HepG2 (cell line): ENCODE measurements around the gene ZPR1. TPM values are rescaled to one million over a fixed set of nuclear protein-coding genes. Genes with fewer than 3 reads are reported as not detected.

Experiments used
- ATF1 ChIP-seq: IDR thresholded peaks from 2 replicates; pipeline ENCODE4 v1.6.1; 2016; ENCODE audit warnings: mild to moderate bottlenecking, control low read depth
- BCLAF1 ChIP-seq: fragments of 450-650 bp; IDR thresholded peaks from 2 replicates; pipeline ENCODE4 v1.6.1; 2017; ENCODE audit warnings: mild to moderate bottlenecking
- IKZF4 ChIP-seq: sonication (generic); formaldehyde crosslinking; IDR thresholded peaks from 2 replicates; pipeline ENCODE4 v1.5.1; 2020; ENCODE audit warnings: borderline replicate concordance, mild to moderate bottlenecking, low read depth, missing genetic modification reagents; ENCODE audit errors: not compliant biosample characterization
- SMC3 ChIP-seq: IDR thresholded peaks from 2 replicates; pipeline ENCODE4 v1.6.1; 2011; ENCODE audit warnings: low read length, improper control_type of control experiment
- TARDBP ChIP-seq: sonication (generic); formaldehyde crosslinking; IDR thresholded peaks from 2 replicates; pipeline ENCODE4 v1.8.0; 2022; ENCODE audit warnings: mild to moderate bottlenecking, missing genetic modification reagents
- ZC3H13 ChIP-seq: sonication (generic); formaldehyde crosslinking; IDR thresholded peaks from 2 replicates; pipeline ENCODE4 v1.8.1; 2023; ENCODE audit warnings: mild to moderate bottlenecking, missing genetic modification reagents, moderate library complexity
- ZNF430 ChIP-seq: sonication (generic); formaldehyde crosslinking; IDR thresholded peaks from 2 replicates; pipeline ENCODE4 v1.9.0; 2021; ENCODE audit warnings: mild to moderate bottlenecking, missing genetic modification reagents
- ZNF607 ChIP-seq: sonication (generic); formaldehyde crosslinking; IDR thresholded peaks from 2 replicates; pipeline ENCODE4 v1.5.1; 2020; ENCODE audit warnings: missing genetic modification reagents, mild to moderate bottlenecking, borderline replicate concordance
- ZNF781 ChIP-seq: sonication (generic); formaldehyde crosslinking; IDR thresholded peaks from 2 replicates; pipeline ENCODE4 v1.5.1; 2020; ENCODE audit warnings: borderline replicate concordance, mild to moderate bottlenecking, missing genetic modification reagents; ENCODE audit errors: not compliant biosample characterization
- ZNF782 ChIP-seq: sonication (generic); formaldehyde crosslinking; IDR thresholded peaks from 2 replicates; pipeline ENCODE4 v1.4.0; 2020; ENCODE audit warnings: missing genetic modification reagents, mild to moderate bottlenecking, borderline replicate concordance
- ZNF784 ChIP-seq: sonication (generic); formaldehyde crosslinking; IDR thresholded peaks from 2 replicates; pipeline ENCODE4 v1.5.1; 2020; ENCODE audit warnings: missing genetic modification reagents, mild to moderate bottlenecking, borderline replicate concordance
- polyA plus RNA-seq, 8 experiments: library from polyadenylated mRNA; depleted of rRNA in 3 of 8; stranded (reverse) in 7 of 8; unstranded in 1 of 8; fragments of >200 nt; fragmentation: Illumina TruSeq in 4 of 8; extraction: Trizol in 4 of 8; gene quantifications; 2 replicates each; pipeline versions ENCODE4 v1.2.1 to v1.2.3, GENCODE V29; 2011 to 2016; ENCODE audit warnings: low read depth in 4 of 8, missing spikeins in 1 of 8, mixed read lengths in 1 of 8; ENCODE audit not compliant: insufficient read depth in 1 of 8
- total RNA-seq, 5 experiments: library from RNA; depleted of rRNA; stranded (reverse); fragments of >200 nt; fragmentation: Illumina TruSeq; extraction: Trizol; gene quantifications; 2 replicates each; pipeline ENCODE4 v1.2.3, GENCODE V29; 2016; ENCODE audit warnings: low read depth in 1 of 5
- TF ChIP-seq, protein P1 (sequence below): sonication (generic); formaldehyde crosslinking; IDR thresholded peaks from 2 replicates; pipeline ENCODE4 v1.4.0; 2020; ENCODE audit warnings: mild to moderate bottlenecking, missing genetic modification reagents
- TF ChIP-seq, protein P2 (sequence below): sonication (generic); formaldehyde crosslinking; conservative IDR thresholded peaks from 2 replicates; pipeline ENCODE4 v1.8.0; 2022; ENCODE audit warnings: mild to moderate bottlenecking, moderate library complexity, missing genetic modification reagents

Gene ZPR1
- total and polyA plus RNA-seq, 2 of the 13 experiments (the other 11 are each of a cell fraction or from before 2014, with no cell fraction given), result 40.0 to 79.3 TPM

GRCh38 chr11:116808262-116809175 is 20.7 kb upstream of the ZPR1 start (continued):
- peak; percentile 58; the same call in 1 of the 2 replicates for TF ChIP-seq ZNF430
- no peak for TF ChIP-seq ZNF782 (CRISPR knock-in tag)
- peak; percentile 40 for TF ChIP-seq SMC3
- TF ChIP-seq, protein P1, sequence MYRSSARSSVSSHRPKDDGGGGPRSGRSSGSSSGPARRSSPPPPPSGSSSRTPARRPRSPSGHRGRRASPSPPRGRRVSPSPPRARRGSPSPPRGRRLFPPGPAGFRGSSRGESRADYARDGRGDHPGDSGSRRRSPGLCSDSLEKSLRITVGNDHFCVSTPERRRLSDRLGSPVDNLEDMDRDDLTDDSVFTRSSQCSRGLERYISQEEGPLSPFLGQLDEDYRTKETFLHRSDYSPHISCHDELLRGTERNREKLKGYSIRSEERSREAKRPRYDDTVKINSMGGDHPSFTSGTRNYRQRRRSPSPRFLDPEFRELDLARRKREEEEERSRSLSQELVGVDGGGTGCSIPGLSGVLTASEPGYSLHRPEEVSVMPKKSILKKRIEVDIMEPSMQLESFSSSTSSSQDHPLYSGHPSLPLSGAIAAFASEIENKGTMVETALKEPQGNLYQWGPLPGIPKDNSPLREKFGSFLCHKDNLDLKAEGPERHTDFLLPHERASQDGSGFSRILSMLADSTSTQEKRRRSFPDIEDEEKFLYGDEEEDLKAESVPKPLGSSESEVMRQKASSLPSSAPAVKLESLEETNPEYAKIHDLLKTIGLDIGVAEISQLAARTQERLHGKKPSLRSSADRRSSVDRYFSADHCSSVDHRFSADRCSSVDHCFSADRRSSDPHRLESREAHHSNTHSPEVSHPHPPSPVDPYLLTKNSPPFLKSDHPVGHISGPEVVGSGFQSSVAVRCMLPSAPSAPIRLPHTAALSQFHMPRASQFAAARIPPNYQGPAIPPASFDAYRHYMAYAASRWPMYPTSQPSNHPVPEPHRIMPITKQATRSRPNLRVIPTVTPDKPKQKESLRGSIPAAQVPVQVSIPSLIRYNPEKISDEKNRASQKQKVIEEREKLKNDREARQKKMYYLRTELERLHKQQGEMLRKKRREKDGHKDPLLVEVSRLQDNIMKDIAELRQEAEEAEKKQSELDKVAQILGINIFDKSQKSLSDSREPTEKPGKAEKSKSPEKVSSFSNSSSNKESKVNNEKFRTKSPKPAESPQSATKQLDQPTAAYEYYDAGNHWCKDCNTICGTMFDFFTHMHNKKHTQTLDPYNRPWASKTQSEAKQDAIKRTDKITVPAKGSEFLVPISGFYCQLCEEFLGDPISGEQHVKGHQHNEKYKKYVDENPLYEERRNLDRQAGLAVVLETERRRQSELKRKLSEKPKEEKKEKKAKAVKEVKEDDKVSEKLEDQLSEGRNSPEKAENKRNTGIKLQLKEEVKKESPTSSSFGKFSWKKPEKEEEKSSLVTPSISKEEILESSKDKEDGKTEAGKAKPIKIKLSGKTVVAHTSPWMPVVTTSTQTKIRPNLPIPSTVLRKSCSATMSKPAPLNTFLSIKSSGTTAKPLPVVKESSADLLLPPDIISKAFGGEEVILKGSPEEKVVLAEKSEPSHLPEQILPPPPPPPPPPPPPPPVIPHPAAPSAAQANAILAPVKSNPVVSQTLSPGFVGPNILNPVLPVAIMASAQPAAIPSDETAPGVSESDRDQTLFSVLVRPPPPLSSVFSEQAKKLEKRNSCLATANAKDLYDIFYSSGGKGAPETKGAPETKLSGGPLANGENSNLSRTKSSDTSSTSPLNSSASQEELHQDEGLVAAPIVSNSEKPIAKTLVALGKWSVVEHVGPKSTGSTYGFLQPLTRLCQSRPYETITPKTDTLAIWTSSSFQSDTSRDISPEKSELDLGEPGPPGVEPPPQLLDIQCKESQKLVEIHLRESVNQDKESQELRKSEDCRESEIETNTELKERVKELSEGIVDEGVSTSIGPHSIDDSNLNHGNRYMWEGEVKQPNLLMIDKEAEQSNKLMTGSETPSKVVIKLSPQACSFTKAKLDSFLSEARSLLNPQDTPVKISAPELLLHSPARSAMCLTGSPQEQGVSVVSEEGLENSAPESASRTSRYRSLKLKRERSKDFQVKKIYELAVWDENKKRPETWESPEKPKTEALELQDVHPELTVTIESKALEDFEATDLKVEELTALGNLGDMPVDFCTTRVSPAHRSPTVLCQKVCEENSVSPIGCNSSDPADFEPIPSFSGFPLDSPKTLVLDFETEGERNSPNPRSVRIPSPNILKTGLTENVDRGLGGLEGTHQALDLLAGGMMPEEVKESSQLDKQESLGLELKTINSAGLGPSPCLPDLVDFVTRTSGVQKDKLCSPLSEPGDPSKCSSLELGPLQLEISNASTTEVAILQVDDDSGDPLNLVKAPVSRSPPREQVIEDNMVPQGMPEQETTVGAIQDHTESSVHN (CRISPR knock-in tag), result no peak
- 0 out of 2 replicates have a peak, but pooled peaks have one; percentile 17 for TF ChIP-seq ZNF607 (CRISPR knock-in tag)
- TF ChIP-seq ZNF781, result no peak
- TF ChIP-seq ATF1 (CRISPR knock-in tag), result peak; percentile 83
- TF ChIP-seq, protein P2, sequence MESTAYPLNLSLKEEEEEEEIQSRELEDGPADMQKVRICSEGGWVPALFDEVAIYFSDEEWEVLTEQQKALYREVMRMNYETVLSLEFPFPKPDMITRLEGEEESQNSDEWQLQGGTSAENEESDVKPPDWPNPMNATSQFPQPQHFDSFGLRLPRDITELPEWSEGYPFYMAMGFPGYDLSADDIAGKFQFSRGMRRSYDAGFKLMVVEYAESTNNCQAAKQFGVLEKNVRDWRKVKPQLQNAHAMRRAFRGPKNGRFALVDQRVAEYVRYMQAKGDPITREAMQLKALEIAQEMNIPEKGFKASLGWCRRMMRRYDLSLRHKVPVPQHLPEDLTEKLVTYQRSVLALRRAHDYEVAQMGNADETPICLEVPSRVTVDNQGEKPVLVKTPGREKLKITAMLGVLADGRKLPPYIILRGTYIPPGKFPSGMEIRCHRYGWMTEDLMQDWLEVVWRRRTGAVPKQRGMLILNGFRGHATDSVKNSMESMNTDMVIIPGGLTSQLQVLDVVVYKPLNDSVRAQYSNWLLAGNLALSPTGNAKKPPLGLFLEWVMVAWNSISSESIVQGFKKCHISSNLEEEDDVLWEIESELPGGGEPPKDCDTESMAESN (CRISPR knock-in tag), result peak; percentile 47; the same call in 1 of the 2 replicates
- TF ChIP-seq IKZF4, result no peak
- TF ChIP-seq ZC3H13, result no peak
- TF ChIP-seq BCLAF1, result no peak
- peak; percentile 91 for TF ChIP-seq TARDBP
- TF ChIP-seq ZNF784, result peak; percentile 94; the same call in 1 of the 2 replicates
